ENCODE data around the gene ATN1. TPM values are rescaled to one million over a fixed set of nuclear protein-coding genes. Genes with fewer than 3 reads are reported as not detected.

ATN1 gene
- total and polyA plus RNA-seq, 9 of the 15 experiments (the other 6 are each of a cell fraction or from before 2014, with no cell fraction given), result 0.15 to 49.8 (median 2.7) TPM

- TF ChIP-seq FOXP4 (CRISPR knock-in tag; IDR thresholded peaks at IDR 0.05; ENCODE audit: borderline replicate concordance), result no peak
Observed at GRCh38 chr12:6921996-6922946, 5.5 kb upstream of the ATN1 start (continued).

GRCh38 chr12:6923003-6923732, 4.6 kb upstream of the ATN1 start:
- Histone ChIP-seq H3K27ac (ENCODE audit: extremely low read depth, low read depth, low read length) (no peak overlapping the region), H4K20me1 (replicated peaks; ENCODE audit: control insufficient read depth, insufficient read depth, low read length) (no peaks in the 10 kb centered on the region), H3K4me1 (replicated peaks in 1 of 2; ENCODE audit: control insufficient read depth in 2 of 2, insufficient read depth in 2 of 2, low read length in 2 of 2) (peaks cover 19 to 31% of the 10 kb centered on the region in 2 experiments; a peak in 4 of 5 replicates), H3K4me2 (ENCODE audit: insufficient read depth, low read length) (no peak overlapping the region), H3K4me3 (no peak overlapping the region), H3K9ac (ENCODE audit: insufficient read depth in 1 of 2, low read depth in 2 of 2, low read length in 2 of 2) (no peak overlapping the region), H3K36me3 (ENCODE audit: control insufficient read depth, insufficient read depth, low read length) (peaks cover 20% of the 10 kb centered on the region; the same call in 2 of the 3 replicates), H3K9me3 (replicated peaks; ENCODE audit: control insufficient read depth, insufficient read depth, low read depth, low read length) (no peaks in the 10 kb centered on the region), H3K9me1 (ENCODE audit: control insufficient read depth, insufficient read depth, low read length) (peaks cover 4% of the 10 kb centered on the region), H2AFZ (ENCODE audit: low read depth, low read length) (no peak overlapping the region), H3K79me2 (ENCODE audit: control insufficient read depth, insufficient read depth, low read length) (peaks cover 5% of the 10 kb centered on the region; the same call in 1 of the 3 replicates), H3K27me3 (ENCODE audit: control insufficient read depth in 2 of 2, insufficient read depth in 2 of 2, low read length in 2 of 2) (no peaks in the 10 kb centered on the region)
- no peak for TF ChIP-seq ZNF3 (CRISPR knock-in tag; IDR thresholded peaks at IDR 0.05)
- no peak for TF ChIP-seq PHF21A (IDR thresholded peaks at IDR 0.05; ENCODE audit: borderline replicate concordance, low read depth)
- TF ChIP-seq NR0B1 (IDR thresholded peaks at IDR 0.05; ENCODE audit: partially characterized antibody), result no peak
- in situ Hi-C loops (cut with MboI) (no loop called here), intact Hi-C loops (cut with micrococcal nuclease) (no loop called here)
- ATAC-seq (no peak), FAIRE-seq (no peak), DNase-seq (ENCODE audit: extremely low read depth in 1 of 4, low spot score in 3 of 4) (no peak)
- ChIA-PET CTCF (ENCODE audit: low intra/inter-chr PET ratio) (interaction anchor here (1.1 kb wide), 1 partner anchor 37 kb away, joined by 4 read pairs; no protein-coding TSS in a partner anchor), POLR2A (interaction anchor here (0.6 to 4.0 kb wide), 2 partner anchors 21 to 423 kb away, joined by 3 to 29 read pairs; partner anchors contain the start of genes C12orf57 and RNU7-1)
- 43% methylated on average over 9 of the region's 10 CpGs for WGBS (ENCODE audit: insufficient coverage, low coverage, missing lambda C conversion rate)
- TSS peak; percentile 70 for BruUV-seq (replicated peaks)

Data from K562 (cell line).